Stomach (tissue), 4 donors: ENCODE results near the gene NHERF2.

Experiments
- CTCF ChIP-seq, 7 experiments: fragments of 450-650 bp in 4 of 7; fragments of 200-600 bp in 3 of 7; sonication (generic) in 3 of 7; IDR thresholded peaks; one replicate each; pipeline ENCODE4 v1.5.1; 2016 to 2019; ENCODE audit warnings: antibody characterized with exemption in 7 of 7, control low read depth in 2 of 7, mild to moderate bottlenecking in 1 of 7
- EP300 ChIP-seq: sonication (generic); formaldehyde crosslinking; IDR thresholded peaks from one replicate; pipeline ENCODE4 v1.6.1; 2017; ENCODE audit warnings: antibody characterized with exemption

GRCh38 chr16:2040041-2040786, 13.5 kb downstream of the NHERF2 start:
- no peak for TF ChIP-seq CTCF (IDR thresholded peaks at IDR 0.05)
- TF ChIP-seq EP300: no peak
